HepG2 (cell line): ENCODE measurements around the gene HSPA1L. TPM values are rescaled to one million over a fixed set of nuclear protein-coding genes. Genes with fewer than 3 reads are reported as not detected.

Experiments used
- CBFB ChIP-seq: sonication (generic); formaldehyde crosslinking; IDR thresholded peaks from 2 replicates; pipeline ENCODE4 v1.4.0; 2020; ENCODE audit warnings: missing genetic modification reagents
- MED1 ChIP-seq: sonication (generic); formaldehyde crosslinking; IDR thresholded peaks from 2 replicates; pipeline ENCODE4 v1.4.0; 2020; ENCODE audit warnings: missing genetic modification reagents
- MTA1 ChIP-seq: sonication (generic); formaldehyde crosslinking; IDR thresholded peaks from 2 replicates; pipeline ENCODE4 v1.4.0; 2020; ENCODE audit warnings: missing genetic modification reagents, mild to moderate bottlenecking, borderline replicate concordance
- NFYC ChIP-seq: IDR thresholded peaks from 2 replicates; pipeline ENCODE4 v1.6.1; 2016; ENCODE audit warnings: missing genetic modification reagents, missing compliant biosample characterization
- NR2F2 ChIP-seq: IDR thresholded peaks from 2 replicates; pipeline ENCODE4 v1.6.1; 2012; ENCODE audit warnings: low read depth, inconsistent platforms, borderline replicate concordance
- PAX8 ChIP-seq: sonication (generic); formaldehyde crosslinking; IDR thresholded peaks from 2 replicates; pipeline ENCODE4 v1.8.0; 2022; ENCODE audit warnings: mild to moderate bottlenecking, missing genetic modification reagents, borderline replicate concordance
- PHF5A ChIP-seq: IDR thresholded peaks from one replicate; pipeline ENCODE4 v1.6.1; 2018; ENCODE audit warnings: low read depth, missing genetic modification reagents; ENCODE audit not compliant: unreplicated experiment
- PITX1 ChIP-seq: sonication (generic); formaldehyde crosslinking; IDR thresholded peaks from 2 replicates; pipeline ENCODE4 v1.5.1; 2020; ENCODE audit warnings: mild to moderate bottlenecking, missing genetic modification reagents
- RARA ChIP-seq: IDR thresholded peaks from 2 replicates; pipeline ENCODE4 v1.6.1; 2016; ENCODE audit warnings: missing genetic modification reagents, missing compliant biosample characterization
- RARG ChIP-seq: sonication (generic); formaldehyde crosslinking; IDR thresholded peaks from 2 replicates; pipeline ENCODE4 v1.4.0; 2020; ENCODE audit warnings: low read depth, mild to moderate bottlenecking, missing genetic modification reagents
- RBAK ChIP-seq: sonication (generic); formaldehyde crosslinking; IDR thresholded peaks from 2 replicates; pipeline ENCODE4 v1.5.1; 2020; ENCODE audit warnings: mild to moderate bottlenecking, missing genetic modification reagents
- SOX13 ChIP-seq, 3 experiments: fragments of 450-650 bp in 1 of 3; sonication (generic) in 1 of 3; formaldehyde crosslinking in 1 of 3; IDR thresholded peaks in 2 of 3; conservative IDR thresholded peaks in 1 of 3; 2 replicates each; pipeline versions ENCODE4 v1.5.0 to v1.6.1; 2016 to 2020; ENCODE audit warnings: antibody characterized with exemption in 1 of 3, mild to moderate bottlenecking in 1 of 3, missing compliant biosample characterization in 1 of 3, missing genetic modification reagents in 1 of 3, moderate library complexity in 1 of 3
- ZBTB8A ChIP-seq: sonication (generic); formaldehyde crosslinking; IDR thresholded peaks from 2 replicates; pipeline ENCODE4 v1.4.0; 2020; ENCODE audit warnings: mild to moderate bottlenecking, low read depth, missing genetic modification reagents, borderline replicate concordance
- ZC3H13 ChIP-seq: sonication (generic); formaldehyde crosslinking; IDR thresholded peaks from 2 replicates; pipeline ENCODE4 v1.8.1; 2023; ENCODE audit warnings: mild to moderate bottlenecking, missing genetic modification reagents, moderate library complexity
- ZNF10 ChIP-seq: sonication (generic); formaldehyde crosslinking; IDR thresholded peaks from 2 replicates; pipeline ENCODE4 v1.4.0; 2020; ENCODE audit warnings: mild to moderate bottlenecking, low read depth, missing genetic modification reagents, borderline replicate concordance
- ZNF230 ChIP-seq: sonication (generic); formaldehyde crosslinking; IDR thresholded peaks from 2 replicates; pipeline ENCODE4 v1.4.0; 2020; ENCODE audit warnings: mild to moderate bottlenecking, missing genetic modification reagents
- ZNF282 ChIP-seq: fragments of 450-650 bp; IDR thresholded peaks from 2 replicates; pipeline ENCODE4 v1.6.1; 2018; ENCODE audit not compliant: partially characterized antibody
- polyA plus RNA-seq, 8 experiments: library from polyadenylated mRNA; depleted of rRNA in 3 of 8; stranded (reverse) in 7 of 8; unstranded in 1 of 8; fragments of >200 nt; fragmentation: Illumina TruSeq in 4 of 8; extraction: Trizol in 4 of 8; gene quantifications; 2 replicates each; pipeline versions ENCODE4 v1.2.1 to v1.2.3, GENCODE V29; 2011 to 2016; ENCODE audit warnings: low read depth in 4 of 8, missing spikeins in 1 of 8, mixed read lengths in 1 of 8; ENCODE audit not compliant: insufficient read depth in 1 of 8
- total RNA-seq, 5 experiments: library from RNA; depleted of rRNA; stranded (reverse); fragments of >200 nt; fragmentation: Illumina TruSeq; extraction: Trizol; gene quantifications; 2 replicates each; pipeline ENCODE4 v1.2.3, GENCODE V29; 2016; ENCODE audit warnings: low read depth in 1 of 5
- TF ChIP-seq, protein P1 (sequence below): sonication (generic); formaldehyde crosslinking; IDR thresholded peaks from 2 replicates; pipeline ENCODE4 v1.8.1; 2023; ENCODE audit warnings: missing genetic modification reagents, mild to moderate bottlenecking, borderline replicate concordance
- TF ChIP-seq, protein P2 (sequence below): sonication (generic); formaldehyde crosslinking; IDR thresholded peaks from 2 replicates; pipeline ENCODE4 v1.8.0; 2022; ENCODE audit warnings: missing genetic modification reagents, mild to moderate bottlenecking, moderate library complexity, borderline replicate concordance
- TF ChIP-seq, protein P3 (sequence below): sonication (generic); formaldehyde crosslinking; IDR thresholded peaks from 2 replicates; pipeline ENCODE4 v1.5.0; 2020; ENCODE audit warnings: missing genetic modification reagents
- TF ChIP-seq, protein P4 (sequence below): sonication (generic); formaldehyde crosslinking; IDR thresholded peaks from 2 replicates; pipeline ENCODE4 v1.4.0; 2020; ENCODE audit warnings: low read depth, missing genetic modification reagents

The HSPA1L gene
- total and polyA plus RNA-seq, 2 of the 13 experiments (the other 11 are each of a cell fraction or from before 2014, with no cell fraction given): 0.55 to 1.0 TPM

DNA sequence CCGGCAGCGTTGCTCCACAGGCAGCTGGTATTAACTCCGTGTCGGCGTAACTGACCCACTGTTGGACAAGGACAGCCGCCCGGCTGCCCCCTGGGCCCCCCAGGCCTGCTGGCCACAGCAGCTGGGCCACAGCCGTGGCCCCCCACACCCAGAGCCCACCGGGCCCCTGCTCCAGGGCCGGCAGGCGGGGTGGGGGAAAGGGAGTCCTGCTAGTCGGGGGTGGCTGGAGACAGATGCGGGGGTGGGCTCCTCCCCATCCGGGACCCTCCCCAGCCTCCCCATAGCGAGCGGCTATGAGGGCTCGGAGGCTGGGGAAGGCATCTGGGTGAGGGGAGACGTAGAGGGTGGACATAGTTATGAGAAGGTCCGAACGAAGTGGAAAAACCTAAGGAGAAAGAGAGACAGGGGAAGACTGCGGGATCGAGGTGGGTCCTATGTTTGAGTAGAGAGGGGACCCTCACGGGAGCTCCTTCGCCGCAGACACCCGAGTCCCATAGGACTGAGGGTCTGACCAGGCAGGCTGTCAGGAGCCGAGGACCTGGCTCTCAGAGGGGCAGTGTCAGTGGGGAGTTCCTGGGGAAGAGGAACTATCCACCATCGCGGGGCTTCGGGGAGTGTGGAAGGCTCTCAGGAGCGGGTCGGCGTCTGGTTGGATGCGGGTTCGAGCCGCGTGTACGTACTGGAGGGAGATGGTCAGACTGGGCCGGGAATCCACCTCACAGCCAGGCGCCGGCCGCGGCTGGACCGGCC is 20.0 kb downstream of the HSPA1L start (continued):
- TF ChIP-seq NR2F2 (no peak; the same call in 1 of the 2 replicates), MTA1 (CRISPR knock-in tag) (no peak), RARG (no peak), ZC3H13 (0 out of 2 replicates have a peak, but pooled peaks have one; percentile 5), ZNF230 (CRISPR knock-in tag) (no peak), ZNF282 (no peak), SOX13 (IDR thresholded peaks at IDR 0.05) (no peak), SOX13 (CRISPR knock-in tag; conservative IDR thresholded peaks at IDR 0.05 in 1 of 2, IDR thresholded peaks at IDR 0.05 in 1 of 2) (peak in 1 of 2 experiments; percentile 3; a peak in 1 of 4 replicates), NFYC (CRISPR knock-in tag) (no peak), RBAK (CRISPR knock-in tag) (no peak), ZNF10 (CRISPR knock-in tag) (no peak), PAX8 (0 out of 2 replicates have a peak, but pooled peaks have one; percentile 18), MED1 (CRISPR knock-in tag) (no peak), CBFB (CRISPR knock-in tag) (no peak), PITX1 (CRISPR knock-in tag) (peak; percentile 52; the same call in 1 of the 2 replicates), RARA (CRISPR knock-in tag) (0 out of 2 replicates have a peak, but pooled peaks have one; percentile 16), PHF5A (CRISPR knock-in tag) (no peak), ZBTB8A (peak; percentile 63; the same call in 1 of the 2 replicates)
- TF ChIP-seq, protein P1, sequence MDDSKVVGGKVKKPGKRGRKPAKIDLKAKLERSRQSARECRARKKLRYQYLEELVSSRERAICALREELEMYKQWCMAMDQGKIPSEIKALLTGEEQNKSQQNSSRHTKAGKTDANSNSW: no peak; the same call in 1 of the 2 replicates
- TF ChIP-seq, protein P2, sequence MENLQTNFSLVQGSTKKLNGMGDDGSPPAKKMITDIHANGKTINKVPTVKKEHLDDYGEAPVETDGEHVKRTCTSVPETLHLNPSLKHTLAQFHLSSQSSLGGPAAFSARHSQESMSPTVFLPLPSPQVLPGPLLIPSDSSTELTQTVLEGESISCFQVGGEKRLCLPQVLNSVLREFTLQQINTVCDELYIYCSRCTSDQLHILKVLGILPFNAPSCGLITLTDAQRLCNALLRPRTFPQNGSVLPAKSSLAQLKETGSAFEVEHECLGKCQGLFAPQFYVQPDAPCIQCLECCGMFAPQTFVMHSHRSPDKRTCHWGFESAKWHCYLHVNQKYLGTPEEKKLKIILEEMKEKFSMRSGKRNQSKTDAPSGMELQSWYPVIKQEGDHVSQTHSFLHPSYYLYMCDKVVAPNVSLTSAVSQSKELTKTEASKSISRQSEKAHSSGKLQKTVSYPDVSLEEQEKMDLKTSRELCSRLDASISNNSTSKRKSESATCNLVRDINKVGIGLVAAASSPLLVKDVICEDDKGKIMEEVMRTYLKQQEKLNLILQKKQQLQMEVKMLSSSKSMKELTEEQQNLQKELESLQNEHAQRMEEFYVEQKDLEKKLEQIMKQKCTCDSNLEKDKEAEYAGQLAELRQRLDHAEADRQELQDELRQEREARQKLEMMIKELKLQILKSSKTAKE (CRISPR knock-in tag): no peak
- TF ChIP-seq, protein P3, sequence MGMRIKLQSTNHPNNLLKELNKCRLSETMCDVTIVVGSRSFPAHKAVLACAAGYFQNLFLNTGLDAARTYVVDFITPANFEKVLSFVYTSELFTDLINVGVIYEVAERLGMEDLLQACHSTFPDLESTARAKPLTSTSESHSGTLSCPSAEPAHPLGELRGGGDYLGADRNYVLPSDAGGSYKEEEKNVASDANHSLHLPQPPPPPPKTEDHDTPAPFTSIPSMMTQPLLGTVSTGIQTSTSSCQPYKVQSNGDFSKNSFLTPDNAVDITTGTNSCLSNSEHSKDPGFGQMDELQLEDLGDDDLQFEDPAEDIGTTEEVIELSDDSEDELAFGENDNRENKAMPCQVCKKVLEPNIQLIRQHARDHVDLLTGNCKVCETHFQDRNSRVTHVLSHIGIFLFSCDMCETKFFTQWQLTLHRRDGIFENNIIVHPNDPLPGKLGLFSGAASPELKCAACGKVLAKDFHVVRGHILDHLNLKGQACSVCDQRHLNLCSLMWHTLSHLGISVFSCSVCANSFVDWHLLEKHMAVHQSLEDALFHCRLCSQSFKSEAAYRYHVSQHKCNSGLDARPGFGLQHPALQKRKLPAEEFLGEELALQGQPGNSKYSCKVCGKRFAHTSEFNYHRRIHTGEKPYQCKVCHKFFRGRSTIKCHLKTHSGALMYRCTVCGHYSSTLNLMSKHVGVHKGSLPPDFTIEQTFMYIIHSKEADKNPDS (CRISPR knock-in tag): no peak
- TF ChIP-seq, protein P4, sequence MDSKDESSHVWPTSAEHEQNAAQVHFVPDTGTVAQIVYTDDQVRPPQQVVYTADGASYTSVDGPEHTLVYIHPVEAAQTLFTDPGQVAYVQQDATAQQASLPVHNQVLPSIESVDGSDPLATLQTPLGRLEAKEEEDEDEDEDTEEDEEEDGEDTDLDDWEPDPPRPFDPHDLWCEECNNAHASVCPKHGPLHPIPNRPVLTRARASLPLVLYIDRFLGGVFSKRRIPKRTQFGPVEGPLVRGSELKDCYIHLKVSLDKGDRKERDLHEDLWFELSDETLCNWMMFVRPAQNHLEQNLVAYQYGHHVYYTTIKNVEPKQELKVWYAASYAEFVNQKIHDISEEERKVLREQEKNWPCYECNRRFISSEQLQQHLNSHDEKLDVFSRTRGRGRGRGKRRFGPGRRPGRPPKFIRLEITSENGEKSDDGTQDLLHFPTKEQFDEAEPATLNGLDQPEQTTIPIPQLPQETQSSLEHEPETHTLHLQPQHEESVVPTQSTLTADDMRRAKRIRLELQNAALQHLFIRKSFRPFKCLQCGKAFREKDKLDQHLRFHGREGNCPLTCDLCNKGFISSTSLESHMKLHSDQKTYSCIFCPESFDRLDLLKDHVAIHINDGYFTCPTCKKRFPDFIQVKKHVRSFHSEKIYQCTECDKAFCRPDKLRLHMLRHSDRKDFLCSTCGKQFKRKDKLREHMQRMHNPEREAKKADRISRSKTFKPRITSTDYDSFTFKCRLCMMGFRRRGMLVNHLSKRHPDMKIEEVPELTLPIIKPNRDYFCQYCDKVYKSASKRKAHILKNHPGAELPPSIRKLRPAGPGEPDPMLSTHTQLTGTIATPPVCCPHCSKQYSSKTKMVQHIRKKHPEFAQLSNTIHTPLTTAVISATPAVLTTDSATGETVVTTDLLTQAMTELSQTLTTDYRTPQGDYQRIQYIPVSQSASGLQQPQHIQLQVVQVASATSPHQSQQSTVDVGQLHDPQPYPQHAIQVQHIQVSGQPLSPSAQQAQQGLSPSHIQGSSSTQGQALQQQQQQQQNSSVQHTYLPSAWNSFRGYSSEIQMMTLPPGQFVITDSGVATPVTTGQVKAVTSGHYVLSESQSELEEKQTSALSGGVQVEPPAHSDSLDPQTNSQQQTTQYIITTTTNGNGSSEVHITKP (CRISPR knock-in tag): no peak
